Stimulated activated CD4-positive, alpha-beta T cell treated with anti-CD3 and anti-CD28 coated beads, Interleukin-1b, Interleukin-23, amount 100 ng/mL, for 24 hours (primary cell): ENCODE measurements around the gene TMX1.

Experiments used
- DNase-seq, 4 experiments: peaks; one replicate each; pipeline ENCODE4 v3.0.0-alpha.2; 2020; ENCODE audit warnings: low read depth in 4 of 4, low spot score in 1 of 4

TMX1 gene

DNA sequence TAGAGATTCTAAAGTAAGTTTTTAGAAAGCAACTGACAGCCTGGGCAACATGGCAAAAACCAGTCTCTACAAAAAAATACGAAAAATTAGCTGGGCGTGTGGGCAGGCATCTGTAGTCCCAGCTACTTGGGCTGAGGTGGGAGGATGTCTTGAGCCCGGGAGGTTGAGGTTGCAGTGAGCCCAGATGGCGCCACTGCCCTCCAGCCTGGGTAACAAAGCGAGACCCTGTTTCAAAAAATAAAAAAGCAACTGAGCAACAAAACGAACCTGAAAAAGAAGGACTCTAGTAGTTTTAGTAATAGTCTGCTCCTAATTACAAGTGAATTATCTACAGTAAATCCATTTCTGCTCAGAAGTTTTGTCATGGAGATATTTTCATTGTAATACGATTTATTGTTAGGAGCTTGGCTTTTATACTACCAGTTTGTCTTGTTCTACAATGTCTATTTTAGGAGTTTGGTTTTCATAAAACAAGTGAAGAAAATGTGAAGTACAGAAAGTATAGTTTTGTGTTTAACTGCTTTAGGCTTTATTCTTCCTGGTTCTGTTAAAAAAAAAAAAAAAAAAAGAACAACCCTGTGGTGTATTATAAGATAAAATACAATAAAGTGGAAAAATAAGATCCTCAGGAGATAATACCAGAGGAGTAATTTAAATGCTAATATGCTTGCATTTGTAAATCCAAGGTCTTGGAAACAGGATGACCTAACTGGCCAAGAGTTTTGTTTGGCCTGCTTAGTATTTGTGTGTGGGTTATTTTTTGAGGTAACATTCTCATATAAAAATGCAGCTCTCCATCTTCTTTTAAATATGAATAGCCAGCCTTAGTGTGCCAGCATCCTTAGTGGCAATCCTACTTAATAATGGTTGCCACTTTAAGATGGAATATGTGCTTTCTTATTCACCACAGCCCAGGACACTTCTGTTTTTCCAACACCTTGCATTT, 2.8 kb downstream of the TMX1 start:
- DNase-seq = no peak

DNA sequence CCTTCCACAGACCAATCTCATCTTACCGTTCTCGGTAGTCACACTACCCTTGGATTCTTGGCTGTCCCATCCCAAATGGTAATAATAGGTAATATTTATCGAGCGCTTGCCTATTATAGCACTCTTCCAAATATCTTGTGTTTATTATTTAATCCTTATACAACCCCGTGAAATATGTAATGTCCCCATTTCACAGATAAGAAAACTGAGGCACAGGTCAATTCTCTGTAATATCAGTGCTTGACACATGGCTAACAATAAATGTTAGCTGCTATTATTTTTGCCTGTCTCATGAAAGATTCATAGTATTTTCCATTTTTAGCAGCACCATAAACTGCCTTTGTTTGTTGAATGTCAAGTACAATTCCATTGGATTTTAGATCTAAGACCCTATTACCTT, 4.5 kb downstream of the TMX1 start:
- no peak for DNase-seq

DNA sequence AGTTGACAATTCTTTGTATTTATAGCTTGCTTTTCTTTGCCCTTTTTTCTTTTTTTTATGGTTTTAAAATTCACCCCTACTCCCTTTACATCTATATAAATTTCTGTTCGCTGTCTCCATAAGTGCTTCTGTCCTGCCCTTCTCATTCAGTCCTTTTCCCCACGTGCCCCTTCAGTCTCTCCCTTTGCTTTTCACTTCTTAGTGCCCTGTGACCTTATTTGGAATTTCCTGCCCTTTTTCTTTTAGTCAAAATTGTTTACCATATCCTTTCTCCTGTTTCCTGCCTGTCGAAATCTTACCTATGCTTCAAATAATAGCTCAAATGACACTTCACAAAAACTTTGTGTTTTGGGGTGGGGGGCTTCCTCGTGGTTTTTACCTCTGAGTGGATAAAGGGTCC, 6.0 kb downstream of the TMX1 start:
- no peak for DNase-seq

- DNase-seq = no peak
Observed at GRCh38 chr14:51248016-51248987, 8.3 kb downstream of the TMX1 start.

GRCh38 chr14:51251486-51251885, 11.4 kb downstream of the TMX1 start:
- DNase-seq = no peak

GRCh38 chr14:51253880-51254279, 13.8 kb downstream of the TMX1 start:
- DNase-seq = no peak

DNA sequence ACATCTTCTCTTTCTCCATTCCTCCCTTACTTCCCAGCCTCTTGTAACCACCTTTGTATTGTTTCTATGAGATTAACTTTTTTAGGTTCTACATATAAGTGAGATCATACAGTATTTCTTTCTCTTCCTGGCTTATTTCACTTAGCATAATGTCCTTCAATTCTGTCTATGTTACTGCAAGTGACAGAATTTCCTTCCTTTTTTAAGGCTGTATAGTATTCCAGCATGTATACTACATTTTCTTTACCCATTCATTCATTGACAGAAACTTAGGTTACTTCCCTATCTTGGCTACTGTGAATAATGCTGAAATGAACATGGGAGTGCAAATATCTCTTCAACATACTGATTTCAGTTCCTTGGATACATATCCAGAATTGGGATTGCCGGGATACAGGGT, 18.2 kb downstream of the TMX1 start:
- DNase-seq = no peak

DNA sequence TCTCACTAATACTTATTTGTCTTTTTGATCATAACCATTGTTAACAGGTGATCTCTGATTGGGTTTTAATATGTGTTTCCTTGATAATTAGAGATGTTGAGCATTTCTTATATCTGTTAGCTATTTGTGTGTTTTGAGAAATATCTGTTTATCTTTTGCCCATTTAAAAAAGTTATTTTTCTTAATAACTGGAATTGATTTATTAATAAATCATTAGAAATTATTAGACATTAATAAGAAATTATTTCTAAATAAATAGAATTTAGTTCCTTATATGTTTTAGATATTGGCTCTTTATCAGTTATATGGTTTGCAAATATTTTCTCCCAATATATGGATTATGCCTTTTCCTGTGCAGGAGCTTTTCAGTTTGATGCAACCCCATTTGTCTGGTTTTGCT, 18.7 kb downstream of the TMX1 start:
- no peak for DNase-seq

GRCh38 chr14:51260225-51260624, 20.2 kb downstream of the TMX1 start:
- no peak for DNase-seq

- no peak for DNase-seq
Observed at GRCh38 chr14:51261151-51261550, 21.1 kb downstream of the TMX1 start.

- DNase-seq = no peak
Observed at GRCh38 chr14:51262868-51263267, 22.8 kb downstream of the TMX1 start.

GRCh38 chr14:51269634-51270033, 29.6 kb downstream of the TMX1 start:
- no peak for DNase-seq

DNA sequence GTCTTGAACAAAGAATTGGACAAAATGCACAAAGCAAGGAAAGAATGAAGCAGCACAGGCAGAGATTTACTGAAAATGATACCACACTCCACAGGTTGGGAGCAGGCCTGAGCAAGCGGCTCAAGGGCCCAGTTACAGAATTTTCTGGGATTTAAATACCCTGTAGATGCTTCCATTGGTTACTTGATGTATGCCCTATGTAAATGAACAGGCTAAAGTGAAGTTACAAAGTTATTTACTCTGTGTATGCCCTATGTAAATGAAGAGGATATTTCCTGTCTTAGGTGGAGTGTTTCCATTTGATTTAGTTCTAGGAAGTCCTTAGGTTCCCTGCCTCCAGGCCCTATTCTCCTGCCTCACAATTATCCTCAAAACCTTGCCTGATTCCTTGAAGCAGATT, 36.6 kb downstream of the TMX1 start:
- DNase-seq = no peak

- DNase-seq = no peak
Observed at GRCh38 chr14:51277753-51278415, 37.8 kb downstream of the TMX1 start.

DNA sequence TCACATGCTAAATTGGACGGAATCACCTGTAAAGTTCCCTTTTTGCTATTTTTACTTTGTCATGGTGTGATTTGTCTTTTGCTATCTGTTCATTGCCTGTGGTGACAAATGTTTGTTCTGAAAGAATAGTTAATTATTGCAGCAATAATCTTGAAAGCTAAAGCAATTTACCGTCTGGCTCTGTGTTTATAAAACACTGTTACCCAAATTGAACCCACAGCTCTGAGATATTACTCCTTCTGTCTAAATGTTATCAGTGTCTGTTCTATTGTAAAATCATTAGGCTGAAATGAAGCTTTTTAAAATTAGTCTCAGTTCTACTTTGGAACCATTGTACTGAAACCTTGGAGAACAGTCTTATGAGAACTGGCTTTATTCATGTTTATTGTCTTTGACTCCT, 42.5 kb downstream of the TMX1 start:
- DNase-seq = no peak

GRCh38 chr14:51283402-51284085, 43.5 kb downstream of the TMX1 start:
- no peak for DNase-seq

- DNase-seq = no peak
Observed at GRCh38 chr14:51284241-51284640, 44.2 kb downstream of the TMX1 start.

DNA sequence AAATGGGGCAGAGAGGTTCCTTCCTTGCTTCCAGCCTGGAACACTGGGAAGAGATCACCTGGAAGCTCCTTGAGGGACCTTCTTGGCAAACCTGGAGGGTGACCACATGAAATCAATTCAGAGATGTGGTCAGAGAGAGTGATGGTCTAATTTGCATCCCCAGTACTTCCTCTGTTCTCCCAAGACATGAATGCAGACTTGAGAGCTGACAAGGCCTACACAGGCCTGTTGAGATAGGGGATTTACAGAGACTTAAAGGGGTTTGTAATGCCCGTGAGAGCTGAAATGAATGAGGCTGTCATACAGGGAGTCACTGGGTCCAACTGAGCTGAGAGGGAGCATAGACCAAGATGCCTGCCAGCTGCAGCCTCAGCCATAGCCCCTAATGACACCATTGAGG, 45.1 kb downstream of the TMX1 start:
- no peak for DNase-seq

GRCh38 chr14:51289169-51289568, 49.1 kb downstream of the TMX1 start:
- no peak for DNase-seq

DNA sequence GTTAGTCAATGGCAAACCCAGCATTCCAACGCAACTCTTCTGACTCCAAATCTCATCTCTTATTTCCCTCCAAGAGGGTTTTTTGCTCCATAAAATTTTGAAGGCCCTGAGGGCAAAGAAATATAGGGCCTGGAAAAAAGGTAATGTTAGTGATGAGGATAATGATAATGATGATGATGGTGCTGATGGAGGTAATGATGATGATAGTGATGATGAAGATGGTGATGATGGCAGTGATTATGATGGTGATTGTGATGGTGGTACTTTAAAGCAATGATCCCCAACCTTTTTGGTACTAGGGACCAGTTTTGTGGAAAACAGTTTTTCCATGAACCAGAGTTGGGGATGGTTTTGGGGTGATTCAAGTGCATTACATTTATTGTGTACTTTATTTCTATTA, 50.1 kb downstream of the TMX1 start:
- no peak for DNase-seq

DNA sequence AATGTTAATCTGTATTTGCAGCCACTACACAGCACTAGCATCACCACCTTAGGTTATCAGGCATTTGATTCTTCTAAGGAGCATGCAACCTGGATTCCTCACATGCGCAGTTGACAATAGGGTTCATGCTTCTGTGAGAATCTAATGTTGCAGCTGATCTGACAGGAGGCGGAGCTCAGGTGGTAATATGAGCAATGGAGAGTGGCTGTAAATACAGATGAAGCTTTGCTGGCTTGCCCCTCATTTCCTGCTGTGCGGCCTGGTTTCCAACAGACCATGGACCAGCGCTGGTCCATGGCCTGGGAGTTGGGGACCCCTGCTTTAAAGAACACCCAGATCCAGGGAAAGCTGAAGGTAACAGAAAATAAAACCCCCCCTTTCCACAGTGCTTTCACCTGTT, 51.0 kb downstream of the TMX1 start:
- DNase-seq = no peak
